K562 (cell line): ENCODE results near the gene LRRC75A. TPM values are rescaled to one million over a fixed set of nuclear protein-coding genes. Genes with fewer than 3 reads are reported as not detected.

ENCODE experiments used
- ATAC-seq: fragments of 200-7000 bp; cut with Tn5 transposase; 3 replicates; pipeline ENCODE4 v1.9.1; 2020; ENCODE audit warnings: moderate library complexity
- BruUV-seq: library from RNA; stranded (reverse); fragments of 400-500 nt; replicated peaks from 2 replicates; lab custom pipeline; 2021; lab: Mats Ljungman, UMichigan
- CTCF ChIA-PET: fragments of 300-600 bp; formaldehyde crosslinking; extraction: SDS; loops from one replicate; lab custom pipeline; 2021; ENCODE audit warnings: low intra/inter-chr PET ratio; lab: Yijun Ruan, JAX
- POLR2A ChIA-PET: fragments of 300-600, 350-650 bp; sonication (Branson Sonifier 250); formaldehyde crosslinking; extraction: SDS; loops from one replicate; lab custom pipeline; 2021; ENCODE audit warnings: antibody characterized with exemption, inconsistent platforms; lab: Yijun Ruan, JAX
- DNase-seq, 4 experiments: peaks; one replicate each; pipeline versions ENCODE4 v3.0.0 to v3.0.0-alpha.2; 2011 to 2018; ENCODE audit warnings: low spot score in 3 of 4, mixed read lengths in 3 of 4; ENCODE audit errors: extremely low read depth in 1 of 4
- FAIRE-seq: peaks from 2 replicates; lab custom pipeline; 2011; peaks lifted over from hg19 to GRCh38; lab: Jason Lieb, UNC
- H2AFZ ChIP-seq: 2 replicates; pipeline ENCODE4 v1.6.0; 2011; ENCODE audit warnings: low read depth, low read length, control low read depth, inconsistent platforms
- H3K27ac ChIP-seq: fragments of 200-600 bp; 3 replicates; pipeline ENCODE4 v1.8.0; 2011; ENCODE audit warnings: low read depth, mild to moderate bottlenecking, control low read depth, inconsistent platforms, low read length, moderate library complexity, mixed read lengths; ENCODE audit errors: extremely low read depth
- H3K27me3 ChIP-seq, 2 experiments: fragments of 300-600 bp in 1 of 2; 2 replicates in 1 of 2; 3 replicates in 1 of 2; pipeline versions ENCODE4 v1.6.0 to v1.8.0; 2011; ENCODE audit warnings: inconsistent platforms in 2 of 2, low read length in 2 of 2, mild to moderate bottlenecking in 1 of 2, mixed read lengths in 1 of 2, moderate library complexity in 1 of 2; ENCODE audit not compliant: control insufficient read depth in 2 of 2, insufficient read depth in 2 of 2
- H3K36me3 ChIP-seq: fragments of 300-600 bp; 3 replicates; pipeline ENCODE4 v1.8.0; 2011; ENCODE audit warnings: mild to moderate bottlenecking, low read length, inconsistent platforms; ENCODE audit not compliant: control insufficient read depth, insufficient read depth
- H3K4me1 ChIP-seq, 2 experiments: fragments of 200-600 bp in 1 of 2; replicated peaks in 1 of 2; 2 replicates in 1 of 2; 3 replicates in 1 of 2; pipeline versions ENCODE4 v1.5.1 to v1.8.0; 2011; ENCODE audit warnings: inconsistent platforms in 2 of 2, low read length in 2 of 2, mild to moderate bottlenecking in 1 of 2, mixed read lengths in 1 of 2, moderate library complexity in 1 of 2; ENCODE audit not compliant: control insufficient read depth in 2 of 2, insufficient read depth in 2 of 2
- H3K4me2 ChIP-seq: 2 replicates; pipeline ENCODE4 v1.6.1; 2011; ENCODE audit warnings: low read length, control low read depth, inconsistent platforms, mixed read lengths; ENCODE audit not compliant: insufficient read depth
- H3K4me3 ChIP-seq: fragments of 200-600 bp; sonication (generic), shearing (Covaris generic); 2 replicates; pipeline ENCODE4 v1.5.1; 2016; ENCODE audit warnings: control low read depth, inconsistent platforms
- H3K79me2 ChIP-seq: fragments of 200-600 bp; 3 replicates; pipeline ENCODE4 v1.8.0; 2011; ENCODE audit warnings: low read length, inconsistent platforms; ENCODE audit not compliant: control insufficient read depth, insufficient read depth
- H3K9ac ChIP-seq, 2 experiments: 2 replicates each; pipeline versions ENCODE4 v1.6.0 to v1.6.1; 2011; ENCODE audit warnings: low read depth in 2 of 2, low read length in 2 of 2, control low read depth in 1 of 2, inconsistent platforms in 1 of 2, mild to moderate bottlenecking in 1 of 2, mixed read lengths in 1 of 2; ENCODE audit not compliant: insufficient read depth in 1 of 2
- H3K9me1 ChIP-seq: one replicate; pipeline ENCODE4 v1.6.0; 2011; ENCODE audit warnings: inconsistent platforms, mild to moderate bottlenecking, low read length, moderate library complexity; ENCODE audit not compliant: control insufficient read depth, insufficient read depth
- H3K9me3 ChIP-seq: replicated peaks from 2 replicates; pipeline ENCODE4 v1.5.1; 2011; ENCODE audit warnings: low read depth, low read length, inconsistent platforms; ENCODE audit not compliant: control insufficient read depth, insufficient read depth
- H4K20me1 ChIP-seq: replicated peaks from 2 replicates; pipeline ENCODE4 v1.6.1; 2011; ENCODE audit warnings: low read length, inconsistent platforms, mixed read lengths; ENCODE audit not compliant: control insufficient read depth, insufficient read depth
- DPF2 ChIP-seq: fragments of 450-650 bp; IDR thresholded peaks from 2 replicates; pipeline ENCODE4 v1.6.1; 2016
- RBBP5 ChIP-seq: fragments of 200-600 bp; sonication (generic); IDR thresholded peaks from 2 replicates; pipeline ENCODE4 v1.6.1; 2012; ENCODE audit warnings: borderline replicate concordance, mild to moderate bottlenecking, low read length, control low read depth, inconsistent platforms; ENCODE audit not compliant: insufficient read depth, poor library complexity, severe bottlenecking
- RFX1 ChIP-seq: fragments of 450-650 bp; IDR thresholded peaks from 2 replicates; pipeline ENCODE4 v1.6.1; 2016; ENCODE audit warnings: mild to moderate bottlenecking, moderate library complexity
- SLC30A9 ChIP-seq: fragments of 250-450 bp; sonication (Bioruptor Pico); IDR thresholded peaks from 2 replicates; pipeline ENCODE4 v1.8.0; 2022; ENCODE audit warnings: mild to moderate bottlenecking, moderate library complexity
- SP1 ChIP-seq: sonication (generic); formaldehyde crosslinking; IDR thresholded peaks from 2 replicates; pipeline ENCODE4 v1.8.1; 2022; ENCODE audit warnings: mild to moderate bottlenecking, missing genetic modification reagents
- TCF7 ChIP-seq: sonication (generic); IDR thresholded peaks from 2 replicates; pipeline ENCODE4 v1.6.1; 2016; ENCODE audit warnings: antibody characterized with exemption, borderline replicate concordance
- ZNF224 ChIP-seq: sonication (generic); formaldehyde crosslinking; IDR thresholded peaks from 2 replicates; pipeline ENCODE4 v1.8.0; 2022; ENCODE audit warnings: mild to moderate bottlenecking, missing genetic modification reagents
- ZNF436 ChIP-seq: fragments of 250-450, 450-650 bp; sonication (Bioruptor Pico); formaldehyde crosslinking; IDR thresholded peaks from 2 replicates; pipeline ENCODE4 v1.7.0; 2020; ENCODE audit warnings: mild to moderate bottlenecking
- WGBS: fragments of 100-300 bp; shearing (Covaris generic); methylation state at CpG from one replicate; pipeline ENCODE4 v1.1.6; 2016; ENCODE audit warnings: low coverage, mixed read lengths; ENCODE audit not compliant: insufficient coverage; ENCODE audit errors: missing lambda C conversion rate; 5-methylcytosine and 5-hydroxymethylcytosine counted together
- in situ Hi-C: fragments of 300-500 bp; cut with MboI; formaldehyde crosslinking; loops from 4 replicates; pipeline ENCODE4 v1.15.0; 2018; ENCODE audit warnings: inconsistent platforms, mixed read lengths
- intact Hi-C: fragments of 100-400 bp; cut with micrococcal nuclease; formaldehyde crosslinking; loops from 2 replicates; pipeline ENCODE4 v1.14.2; 2022
- polyA plus RNA-seq, 8 experiments: library from polyadenylated mRNA; depleted of rRNA in 4 of 8; stranded (reverse) in 5 of 8; unstranded in 3 of 8; fragments of >200 nt; fragmentation: Nextera tagmentation in 2 of 8; fragmentation: Illumina TruSeq in 1 of 8; extraction: Ambion mirVana in 2 of 8; extraction: Trizol in 1 of 8; gene quantifications; 2 replicates each; pipeline versions ENCODE4 v1.2.1 to v1.2.3, GENCODE V29; 2011 to 2014; ENCODE audit warnings: inconsistent platforms in 1 of 8, missing spikeins in 1 of 8
- total RNA-seq, 7 experiments: library from RNA; depleted of rRNA in 6 of 7; stranded (reverse); fragments of >200 nt in 6 of 7; fragmentation: Illumina TruSeq in 2 of 7; extraction: Trizol in 2 of 7; gene quantifications; 2 replicates each; pipeline versions ENCODE4 v1.2.1 to v1.2.3, GENCODE V29; 2011 to 2021; ENCODE audit warnings: low replicate concordance in 1 of 7
- TF ChIP-seq, protein P1 (sequence below), 2 experiments: fragments of 450-650 bp in 1 of 2; sonication (generic) in 1 of 2; formaldehyde crosslinking in 1 of 2; IDR thresholded peaks in 1 of 2; conservative IDR thresholded peaks in 1 of 2; 2 replicates each; pipeline versions ENCODE4 v1.6.1 to v1.8.1; 2016 to 2023; ENCODE audit warnings: mild to moderate bottlenecking in 2 of 2, moderate library complexity in 2 of 2, inconsistent platforms in 1 of 2, missing genetic modification reagents in 1 of 2
- TF ChIP-seq, protein P2 (sequence below): fragments of 450-650 bp; IDR thresholded peaks from 2 replicates; pipeline ENCODE4 v1.6.1; 2016; ENCODE audit warnings: mild to moderate bottlenecking
- TF ChIP-seq, protein P3 (sequence below): fragments of 200-800 bp; sonication (Bioruptor generic); IDR thresholded peaks from 2 replicates; pipeline ENCODE4 v1.6.1; 2016; ENCODE audit warnings: missing genetic modification characterization, missing compliant biosample characterization

Gene LRRC75A
- total and polyA plus RNA-seq, 9 of the 15 experiments (the other 6 are each of a cell fraction or from before 2014, with no cell fraction given), result 0.04 to 0.34 (median 0.08) TPM; not detected in 5

DNA sequence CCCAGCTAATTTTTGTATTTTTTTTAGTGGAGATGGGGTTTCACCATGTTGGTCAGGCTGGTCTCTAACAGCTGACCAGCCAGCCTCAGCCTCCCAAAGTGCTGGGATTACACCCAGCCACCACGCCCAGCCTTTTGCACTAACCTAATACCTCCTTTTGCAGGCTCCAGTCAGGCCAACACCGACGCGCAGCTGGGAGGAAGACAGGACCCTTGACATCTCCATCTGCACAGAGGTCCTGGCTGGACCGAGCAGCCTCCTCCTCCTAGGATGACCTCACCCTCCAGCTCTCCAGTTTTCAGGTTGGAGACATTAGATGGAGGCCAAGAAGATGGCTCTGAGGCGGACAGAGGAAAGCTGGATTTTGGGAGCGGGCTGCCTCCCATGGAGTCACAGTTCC lies 74.6 kb downstream of the LRRC75A start:
- ChIA-PET CTCF (no interaction called here), POLR2A (interaction anchor here (1.0 to 2.7 kb wide), 3 partner anchors 22 to 36 kb away, joined by 3 to 19 read pairs (median 4); no protein-coding TSS in a partner anchor)
- no TSS peak for BruUV-seq
- in situ Hi-C loops (no loop called here), intact Hi-C loops (no loop called here)
- H4K20me1 ChIP-seq, result no peaks in the 10 kb centered on the region
- no peak overlapping the region for H3K4me3 ChIP-seq
- peak in 1 of 4 experiments; percentile 1 for DNase-seq
- H3K9me3 ChIP-seq, result no peaks in the 10 kb centered on the region
- 77% methylated on average over 5 of the region's 7 CpGs for WGBS
- FAIRE-seq, result no peak
- ATAC-seq, result no peak
- H3K27ac ChIP-seq, result no peak overlapping the region; the same call in 2 of the 3 replicates
- peak overlapping the region in 1 of 2 experiments; percentile 8; a peak in 2 of 4 replicates for H3K9ac ChIP-seq
- peaks cover 54% of the 10 kb centered on the region for H3K79me2 ChIP-seq
- peaks cover 35% of the 10 kb centered on the region; the same call in 2 of the 3 replicates for H3K36me3 ChIP-seq
- no peak overlapping the region for H3K4me2 ChIP-seq
- H2AFZ ChIP-seq, result no peak overlapping the region
- H3K27me3 ChIP-seq, result no peaks in the 10 kb centered on the region
- peaks cover 37 to 45% of the 10 kb centered on the region in 2 experiments for H3K4me1 ChIP-seq
- H3K9me1 ChIP-seq, result peaks cover 4% of the 10 kb centered on the region
- TF ChIP-seq DPF2 (no peak), RBBP5 (no peak), ZNF436 (CRISPR knock-in tag) (no peak), SP1 (CRISPR knock-in tag) (no peak), TCF7 (no peak), RFX1 (no peak), ZNF224 (CRISPR knock-in tag) (no peak), SLC30A9 (CRISPR knock-in tag) (no peak)
- TF ChIP-seq, protein P1, sequence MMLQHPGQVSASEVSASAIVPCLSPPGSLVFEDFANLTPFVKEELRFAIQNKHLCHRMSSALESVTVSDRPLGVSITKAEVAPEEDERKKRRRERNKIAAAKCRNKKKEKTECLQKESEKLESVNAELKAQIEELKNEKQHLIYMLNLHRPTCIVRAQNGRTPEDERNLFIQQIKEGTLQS (IDR thresholded peaks at IDR 0.05), result 0 out of 2 replicates have a peak, but pooled peaks have one; percentile 18
- TF ChIP-seq, protein P1 (CRISPR knock-in tag; conservative IDR thresholded peaks at IDR 0.05), result no peak
- TF ChIP-seq, protein P2, sequence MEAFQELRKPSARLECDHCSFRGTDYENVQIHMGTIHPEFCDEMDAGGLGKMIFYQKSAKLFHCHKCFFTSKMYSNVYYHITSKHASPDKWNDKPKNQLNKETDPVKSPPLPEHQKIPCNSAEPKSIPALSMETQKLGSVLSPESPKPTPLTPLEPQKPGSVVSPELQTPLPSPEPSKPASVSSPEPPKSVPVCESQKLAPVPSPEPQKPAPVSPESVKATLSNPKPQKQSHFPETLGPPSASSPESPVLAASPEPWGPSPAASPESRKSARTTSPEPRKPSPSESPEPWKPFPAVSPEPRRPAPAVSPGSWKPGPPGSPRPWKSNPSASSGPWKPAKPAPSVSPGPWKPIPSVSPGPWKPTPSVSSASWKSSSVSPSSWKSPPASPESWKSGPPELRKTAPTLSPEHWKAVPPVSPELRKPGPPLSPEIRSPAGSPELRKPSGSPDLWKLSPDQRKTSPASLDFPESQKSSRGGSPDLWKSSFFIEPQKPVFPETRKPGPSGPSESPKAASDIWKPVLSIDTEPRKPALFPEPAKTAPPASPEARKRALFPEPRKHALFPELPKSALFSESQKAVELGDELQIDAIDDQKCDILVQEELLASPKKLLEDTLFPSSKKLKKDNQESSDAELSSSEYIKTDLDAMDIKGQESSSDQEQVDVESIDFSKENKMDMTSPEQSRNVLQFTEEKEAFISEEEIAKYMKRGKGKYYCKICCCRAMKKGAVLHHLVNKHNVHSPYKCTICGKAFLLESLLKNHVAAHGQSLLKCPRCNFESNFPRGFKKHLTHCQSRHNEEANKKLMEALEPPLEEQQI, result no peak
- TF ChIP-seq, protein P3, sequence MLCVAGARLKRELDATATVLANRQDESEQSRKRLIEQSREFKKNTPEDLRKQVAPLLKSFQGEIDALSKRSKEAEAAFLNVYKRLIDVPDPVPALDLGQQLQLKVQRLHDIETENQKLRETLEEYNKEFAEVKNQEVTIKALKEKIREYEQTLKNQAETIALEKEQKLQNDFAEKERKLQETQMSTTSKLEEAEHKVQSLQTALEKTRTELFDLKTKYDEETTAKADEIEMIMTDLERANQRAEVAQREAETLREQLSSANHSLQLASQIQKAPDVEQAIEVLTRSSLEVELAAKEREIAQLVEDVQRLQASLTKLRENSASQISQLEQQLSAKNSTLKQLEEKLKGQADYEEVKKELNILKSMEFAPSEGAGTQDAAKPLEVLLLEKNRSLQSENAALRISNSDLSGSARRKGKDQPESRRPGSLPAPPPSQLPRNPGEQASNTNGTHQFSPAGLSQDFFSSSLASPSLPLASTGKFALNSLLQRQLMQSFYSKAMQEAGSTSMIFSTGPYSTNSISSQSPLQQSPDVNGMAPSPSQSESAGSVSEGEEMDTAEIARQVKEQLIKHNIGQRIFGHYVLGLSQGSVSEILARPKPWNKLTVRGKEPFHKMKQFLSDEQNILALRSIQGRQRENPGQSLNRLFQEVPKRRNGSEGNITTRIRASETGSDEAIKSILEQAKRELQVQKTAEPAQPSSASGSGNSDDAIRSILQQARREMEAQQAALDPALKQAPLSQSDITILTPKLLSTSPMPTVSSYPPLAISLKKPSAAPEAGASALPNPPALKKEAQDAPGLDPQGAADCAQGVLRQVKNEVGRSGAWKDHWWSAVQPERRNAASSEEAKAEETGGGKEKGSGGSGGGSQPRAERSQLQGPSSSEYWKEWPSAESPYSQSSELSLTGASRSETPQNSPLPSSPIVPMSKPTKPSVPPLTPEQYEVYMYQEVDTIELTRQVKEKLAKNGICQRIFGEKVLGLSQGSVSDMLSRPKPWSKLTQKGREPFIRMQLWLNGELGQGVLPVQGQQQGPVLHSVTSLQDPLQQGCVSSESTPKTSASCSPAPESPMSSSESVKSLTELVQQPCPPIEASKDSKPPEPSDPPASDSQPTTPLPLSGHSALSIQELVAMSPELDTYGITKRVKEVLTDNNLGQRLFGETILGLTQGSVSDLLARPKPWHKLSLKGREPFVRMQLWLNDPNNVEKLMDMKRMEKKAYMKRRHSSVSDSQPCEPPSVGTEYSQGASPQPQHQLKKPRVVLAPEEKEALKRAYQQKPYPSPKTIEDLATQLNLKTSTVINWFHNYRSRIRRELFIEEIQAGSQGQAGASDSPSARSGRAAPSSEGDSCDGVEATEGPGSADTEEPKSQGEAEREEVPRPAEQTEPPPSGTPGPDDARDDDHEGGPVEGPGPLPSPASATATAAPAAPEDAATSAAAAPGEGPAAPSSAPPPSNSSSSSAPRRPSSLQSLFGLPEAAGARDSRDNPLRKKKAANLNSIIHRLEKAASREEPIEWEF (CRISPR knock-in tag), result no peak
